ENCODE data around the gene MCHR1. TPM values are rescaled to one million over a fixed set of nuclear protein-coding genes. Genes with fewer than 3 reads are reported as not detected.

Gene MCHR1
- polyA plus RNA-seq, 2 of the 4 experiments (the other 2 are of a cell fraction), result not detected

GRCh38 chr22:40729284-40729683, 50.0 kb downstream of the MCHR1 start:
- Histone ChIP-seq H3K4me3 (no peak overlapping the region), H3K4me2 (no peak overlapping the region), H3K27ac (no peak overlapping the region), H3K4me1 (peaks cover 17% of the 10 kb centered on the region), H3K9me3 (no peaks in the 10 kb centered on the region)
- POLR2A ChIA-PET, result no interaction called here
- WGBS (ENCODE audit: missing lambda C conversion rate), result 100% methylated on average over 5 of the region's 6 CpGs
- CTCF ChIA-PET, result interaction anchor here (0.6 kb wide), 1 partner anchor 32 kb away, joined by 5 read pairs; no protein-coding TSS in a partner anchor
- ATAC-seq (no peak), FAIRE-seq (no peak), DNase-seq (ENCODE audit: low read depth in 1 of 2, low spot score in 1 of 2) (no peak)
- no peak for TF ChIP-seq CEBPB (IDR thresholded peaks at IDR 0.05)
- no peak for TF ChIP-seq CBX8 (IDR thresholded peaks at IDR 0.05)
- no peak for TF ChIP-seq E2F6 (IDR thresholded peaks at IDR 0.05; ENCODE audit: borderline replicate concordance, low read depth)
- TF ChIP-seq POLR2AphosphoS2 (conservative IDR thresholded peaks at IDR 0.05; ENCODE audit: low read length), result no peak
- TF ChIP-seq KDM5A (IDR thresholded peaks at IDR 0.05), result no peak
- no peak for TF ChIP-seq RFX5 (IDR thresholded peaks at IDR 0.05)

Other genes starting within 250 kb of the MCHR1 start
- 6.8 and 12.8 TPM in 2 replicates for gene MRTFA, start 42.8 kb upstream of the MCHR1 start, polyA plus RNA-seq (2011; rRNA removed)
- gene MRTFA, start 42.8 kb upstream of the MCHR1 start, polyA plus RNA-seq (2017; fragmentation: RNase III; extraction: RNeasy Plus Mini Kit Qiagen cat#74134 plus additional on column Dnase treatment), result 41.6 to 48.5 TPM (median 48.3 TPM) in 3 replicates
- gene SLC25A17, start 139.9 kb downstream of the MCHR1 start, polyA plus RNA-seq (2011; rRNA removed), result 33.7 and 35.1 TPM in 2 replicates
- 17.2 to 20.3 TPM (median 19.9 TPM) in 3 replicates for gene SLC25A17, start 139.9 kb downstream of the MCHR1 start, polyA plus RNA-seq (2017; fragmentation: RNase III; extraction: RNeasy Plus Mini Kit Qiagen cat#74134 plus additional on column Dnase treatment)
- 114 and 181 TPM in 2 replicates for gene ST13, start 177.2 kb downstream of the MCHR1 start, polyA plus RNA-seq (2011; rRNA removed)
- 212 to 227 TPM (median 220 TPM) in 3 replicates for gene ST13, start 177.2 kb downstream of the MCHR1 start, polyA plus RNA-seq (2017; fragmentation: RNase III; extraction: RNeasy Plus Mini Kit Qiagen cat#74134 plus additional on column Dnase treatment)
- gene XPNPEP3, start 177.7 kb downstream of the MCHR1 start, polyA plus RNA-seq (2011; rRNA removed), result 23.3 and 23.6 TPM in 2 replicates
- gene XPNPEP3, start 177.7 kb downstream of the MCHR1 start, polyA plus RNA-seq (2017; fragmentation: RNase III; extraction: RNeasy Plus Mini Kit Qiagen cat#74134 plus additional on column Dnase treatment), result 10.4 to 12.7 TPM (median 12.7 TPM) in 3 replicates
- gene DNAJB7, start 182.6 kb downstream of the MCHR1 start, polyA plus RNA-seq (2011; rRNA removed), result not detected in 2 replicates
- gene DNAJB7, start 182.6 kb downstream of the MCHR1 start, polyA plus RNA-seq (2017; fragmentation: RNase III; extraction: RNeasy Plus Mini Kit Qiagen cat#74134 plus additional on column Dnase treatment), result not detected in 3 replicates

Measured in A549 (cell line).